ENCODE results near the gene BICDL1.
"Not testable (repeated sequence)": the region's sequence is repeated elsewhere in the genome, so short reads cannot be mapped to it uniquely, and the experiment has no call there.

BICDL1 gene

GRCh38 chr12:120006258-120006975, 17.4 kb downstream of the BICDL1 start:
- no peak for DNase-seq

- no peak for DNase-seq
These were observed 18.2 kb downstream of the BICDL1 start for GRCh38 chr12:120007272-120007671.

GRCh38 chr12:120010661-120011230, 21.7 kb downstream of the BICDL1 start:
- no peak for DNase-seq

- DNase-seq: peak; percentile 86
These were observed 23.1 kb downstream of the BICDL1 start for GRCh38 chr12:120012067-120012621.

GRCh38 chr12:120013659-120014380, 24.8 kb downstream of the BICDL1 start:
- no peak for DNase-seq

- not testable (repeated sequence) for DNase-seq
These were observed 25.3 kb downstream of the BICDL1 start for GRCh38 chr12:120014381-120014735.

GRCh38 chr12:120015313-120015712, 26.3 kb downstream of the BICDL1 start:
- no peak for DNase-seq

GRCh38 chr12:120016199-120016598, 27.2 kb downstream of the BICDL1 start:
- DNase-seq: not testable (repeated sequence)

GRCh38 chr12:120019197-120019596, 30.2 kb downstream of the BICDL1 start:
- no peak for DNase-seq

- DNase-seq: no peak
These were observed 30.9 kb downstream of the BICDL1 start for GRCh38 chr12:120019938-120020337.

GRCh38 chr12:120024193-120024592, 35.2 kb downstream of the BICDL1 start:
- DNase-seq: no peak

- DNase-seq: no peak
These were observed 36.6 kb downstream of the BICDL1 start for GRCh38 chr12:120025640-120026039.

GRCh38 chr12:120032242-120032641, 43.2 kb downstream of the BICDL1 start:
- no peak for DNase-seq

GRCh38 chr12:120037851-120038250, 48.8 kb downstream of the BICDL1 start:
- DNase-seq: no peak

GRCh38 chr12:120039711-120040110, 50.7 kb downstream of the BICDL1 start:
- DNase-seq: no peak

GRCh38 chr12:120041386-120042231, 52.6 kb downstream of the BICDL1 start:
- DNase-seq: peak; percentile 73

- not testable (repeated sequence) for DNase-seq
These were observed 56.3 kb downstream of the BICDL1 start for GRCh38 chr12:120045367-120045766.

- DNase-seq: no peak
These were observed 58.0 kb downstream of the BICDL1 start for GRCh38 chr12:120047072-120047471.

GRCh38 chr12:120048263-120048662, 59.2 kb downstream of the BICDL1 start:
- no peak for DNase-seq

- no peak for DNase-seq
These were observed 60.4 kb downstream of the BICDL1 start for GRCh38 chr12:120049426-120049825.

- DNase-seq: no peak
These were observed 62.5 kb downstream of the BICDL1 start for GRCh38 chr12:120051535-120051934.

- no peak for DNase-seq
These were observed 65.3 kb downstream of the BICDL1 start for GRCh38 chr12:120054293-120054692.

Data from eye (tissue), 1 donor.